HepG2 (cell line): ENCODE results near the gene FKBP1B. TPM values are rescaled to one million over a fixed set of nuclear protein-coding genes. Genes with fewer than 3 reads are reported as not detected.
A peak's percentile ranks its signal among the peaks of the same experiment; 100 is the strongest.

Experiments used
- AGO1 ChIP-seq: fragments of 200-400 bp; formaldehyde crosslinking; IDR thresholded peaks from 2 replicates; pipeline ENCODE4 v1.6.1; 2017; ENCODE audit warnings: mild to moderate bottlenecking, low read depth, low read length, moderate library complexity; ENCODE audit not compliant: poor library complexity, severe bottlenecking
- ARNT2 ChIP-seq: sonication (generic); formaldehyde crosslinking; IDR thresholded peaks from 2 replicates; pipeline ENCODE4 v1.8.0; 2022; ENCODE audit warnings: mild to moderate bottlenecking, low read depth, missing genetic modification reagents, moderate library complexity
- ARNTL ChIP-seq: sonication (generic); formaldehyde crosslinking; IDR thresholded peaks from 2 replicates; pipeline ENCODE4 v1.4.0; 2020; ENCODE audit warnings: mild to moderate bottlenecking, missing genetic modification reagents
- CEBPG ChIP-seq: IDR thresholded peaks from 2 replicates; pipeline ENCODE4 v1.6.1; 2016
- DMAP1 ChIP-seq: IDR thresholded peaks from 2 replicates; pipeline ENCODE4 v1.6.1; 2016
- GMEB2 ChIP-seq: IDR thresholded peaks from 2 replicates; pipeline ENCODE4 v1.6.1; 2016; ENCODE audit warnings: missing biosample characterization, missing genetic modification reagents, low read depth
- GPN1 ChIP-seq: sonication (generic); formaldehyde crosslinking; IDR thresholded peaks from 2 replicates; pipeline ENCODE4 v1.5.1; 2020; ENCODE audit warnings: missing genetic modification reagents, borderline replicate concordance
- HMG20B ChIP-seq: conservative IDR thresholded peaks from 2 replicates; pipeline ENCODE4 v1.6.1; 2016; ENCODE audit warnings: missing genetic modification reagents, missing compliant biosample characterization
- JDP2 ChIP-seq: sonication (generic); formaldehyde crosslinking; IDR thresholded peaks from 2 replicates; pipeline ENCODE4 v1.8.1; 2022; ENCODE audit warnings: missing genetic modification reagents, borderline replicate concordance
- KLF13 ChIP-seq: sonication (generic); formaldehyde crosslinking; IDR thresholded peaks from 2 replicates; pipeline ENCODE4 v1.4.0; 2020; ENCODE audit warnings: mild to moderate bottlenecking, missing genetic modification reagents
- MIER3 ChIP-seq: IDR thresholded peaks from 2 replicates; pipeline ENCODE4 v1.6.1; 2016; ENCODE audit warnings: missing compliant biosample characterization, borderline replicate concordance
- MTA1 ChIP-seq: sonication (generic); formaldehyde crosslinking; IDR thresholded peaks from 2 replicates; pipeline ENCODE4 v1.4.0; 2020; ENCODE audit warnings: missing genetic modification reagents, mild to moderate bottlenecking, borderline replicate concordance
- MTF1 ChIP-seq: sonication (generic); formaldehyde crosslinking; IDR thresholded peaks from 2 replicates; pipeline ENCODE4 v1.5.0; 2020; ENCODE audit warnings: missing genetic modification reagents
- POLR2AphosphoS2 ChIP-seq: IDR thresholded peaks from 2 replicates; pipeline ENCODE4 v1.6.1; 2011; ENCODE audit warnings: low read depth, low read length, improper control_type of control experiment
- RNF2 ChIP-seq: fragments of 450-650 bp; conservative IDR thresholded peaks from 2 replicates; pipeline ENCODE4 v1.6.1; 2016; ENCODE audit warnings: low read depth
- SNAI1 ChIP-seq: sonication (generic); formaldehyde crosslinking; IDR thresholded peaks from 2 replicates; pipeline ENCODE4 v1.5.0; 2020; ENCODE audit warnings: mild to moderate bottlenecking, missing genetic modification reagents, borderline replicate concordance
- SRSF9 ChIP-seq: fragments of 200-400 bp; formaldehyde crosslinking; IDR thresholded peaks from 2 replicates; pipeline ENCODE4 v1.6.1; 2018; ENCODE audit warnings: borderline replicate concordance, mild to moderate bottlenecking, low read depth, low read length; ENCODE audit not compliant: insufficient read depth, poor library complexity, severe bottlenecking
- TP53 ChIP-seq: sonication (generic); formaldehyde crosslinking; conservative IDR thresholded peaks from 2 replicates; pipeline ENCODE4 v1.4.0; 2020; ENCODE audit warnings: missing genetic modification reagents
- YEATS2 ChIP-seq: sonication (generic); formaldehyde crosslinking; IDR thresholded peaks from 2 replicates; pipeline ENCODE4 v1.4.0; 2020; ENCODE audit warnings: missing genetic modification reagents, borderline replicate concordance
- ZBTB14 ChIP-seq: sonication (generic); formaldehyde crosslinking; IDR thresholded peaks from 2 replicates; pipeline ENCODE4 v1.4.0; 2020; ENCODE audit warnings: missing genetic modification reagents
- ZBTB37 ChIP-seq: sonication (generic); formaldehyde crosslinking; IDR thresholded peaks from 2 replicates; pipeline ENCODE4 v1.4.0; 2020; ENCODE audit warnings: mild to moderate bottlenecking, missing genetic modification reagents
- ZKSCAN1 ChIP-seq: fragments of 150-350 bp; IDR thresholded peaks from 2 replicates; pipeline ENCODE4 v1.6.1; 2014; ENCODE audit warnings: low read length
- ZNF207 ChIP-seq: fragments of 450-650 bp; IDR thresholded peaks from 2 replicates; pipeline ENCODE4 v1.6.1; 2016; ENCODE audit warnings: antibody characterized with exemption, borderline replicate concordance
- ZNF317 ChIP-seq: sonication (generic); formaldehyde crosslinking; IDR thresholded peaks from 2 replicates; pipeline ENCODE4 v1.5.0; 2020; ENCODE audit warnings: mild to moderate bottlenecking, missing genetic modification reagents
- ZNF331 ChIP-seq: sonication (generic); formaldehyde crosslinking; IDR thresholded peaks from 2 replicates; pipeline ENCODE4 v1.4.0; 2020; ENCODE audit warnings: missing genetic modification reagents
- ZNF333 ChIP-seq: sonication (generic); formaldehyde crosslinking; IDR thresholded peaks from 2 replicates; pipeline ENCODE4 v1.4.0; 2020; ENCODE audit warnings: mild to moderate bottlenecking, missing genetic modification reagents, borderline replicate concordance
- ZNF468 ChIP-seq: sonication (generic); formaldehyde crosslinking; IDR thresholded peaks from 2 replicates; pipeline ENCODE4 v1.8.0; 2022; ENCODE audit warnings: mild to moderate bottlenecking, moderate library complexity, missing genetic modification reagents
- ZNF543 ChIP-seq: sonication (generic); formaldehyde crosslinking; IDR thresholded peaks from 2 replicates; pipeline ENCODE4 v1.4.0; 2020; ENCODE audit warnings: mild to moderate bottlenecking, missing genetic modification reagents
- polyA plus RNA-seq, 8 experiments: library from polyadenylated mRNA; depleted of rRNA in 3 of 8; stranded (reverse) in 7 of 8; unstranded in 1 of 8; fragments of >200 nt; fragmentation: Illumina TruSeq in 4 of 8; extraction: Trizol in 4 of 8; gene quantifications; 2 replicates each; pipeline versions ENCODE4 v1.2.1 to v1.2.3, GENCODE V29; 2011 to 2016; ENCODE audit warnings: low read depth in 4 of 8, missing spikeins in 1 of 8, mixed read lengths in 1 of 8; ENCODE audit not compliant: insufficient read depth in 1 of 8
- total RNA-seq, 5 experiments: library from RNA; depleted of rRNA; stranded (reverse); fragments of >200 nt; fragmentation: Illumina TruSeq; extraction: Trizol; gene quantifications; 2 replicates each; pipeline ENCODE4 v1.2.3, GENCODE V29; 2016; ENCODE audit warnings: low read depth in 1 of 5

Gene FKBP1B
- total and polyA plus RNA-seq, 2 of the 13 experiments (the other 11 are each of a cell fraction or from before 2014, with no cell fraction given): 35.2 to 96.3 TPM

GRCh38 chr2:24084386-24085199 is 35.1 kb downstream of the FKBP1B start, which contains the start of gene TP53I3 (continued):
- TF ChIP-seq ZBTB37 (no peak), SRSF9 (no peak), ZNF543 (CRISPR knock-in tag) (peak; percentile 82; the same call in 1 of the 2 replicates), POLR2AphosphoS2 (no peak), MIER3 (CRISPR knock-in tag) (peak; percentile 67; the same call in 1 of the 2 replicates), YEATS2 (CRISPR knock-in tag) (peak; percentile 40; the same call in 1 of the 2 replicates), JDP2 (CRISPR knock-in tag) (no peak), HMG20B (CRISPR knock-in tag) (peak; percentile 19; the same call in 1 of the 2 replicates), ARNT2 (peak; percentile 84), ZKSCAN1 (peak; percentile 21; the same call in 1 of the 2 replicates), ZNF207 (no peak), ZBTB14 (no peak), SNAI1 (no peak), KLF13 (CRISPR knock-in tag) (no peak; the same call in 1 of the 2 replicates), GPN1 (CRISPR knock-in tag) (peak; percentile 80; the same call in 1 of the 2 replicates), ZNF331 (CRISPR knock-in tag) (peak; percentile 50; the same call in 1 of the 2 replicates), AGO1 (peak; percentile 71), MTF1 (CRISPR knock-in tag) (no peak), DMAP1 (CRISPR knock-in tag) (peak; percentile 58; the same call in 1 of the 2 replicates), ZNF317 (no peak), ZNF333 (CRISPR knock-in tag) (no peak), GMEB2 (CRISPR knock-in tag) (no peak), ARNTL (peak; percentile 58; the same call in 1 of the 2 replicates), TP53 (CRISPR knock-in tag) (no peak), RNF2 (no peak), ZNF468 (CRISPR knock-in tag) (no peak), MTA1 (CRISPR knock-in tag) (no peak; the same call in 1 of the 2 replicates), CEBPG (CRISPR knock-in tag) (0 out of 2 replicates have a peak, but pooled peaks have one; percentile 3)
